Tibial artery (tissue), 4 donors: Measurements from ENCODE around the gene STK32C.

Source experiments
- DNase-seq, 2 donors: peaks; one replicate each; pipeline ENCODE4 v3.0.0-alpha.2; 2019
- H3K27ac ChIP-seq, 2 donors: fragments of 200-600 bp; sonication (generic) in 1 of 2; 1 replicate in 1 of 2; 2 replicates in 1 of 2; pipeline ENCODE4 v1.5.1; 2018 to 2019; ENCODE audit warnings: mild to moderate bottlenecking in 1 of 2
- H3K27me3 ChIP-seq, 2 donors: fragments of 200-600 bp; sonication (generic) in 1 of 2; one replicate each; pipeline versions ENCODE4 v1.5.1 to v1.6.0; 2016 to 2019
- H3K36me3 ChIP-seq, 3 donors: fragments of 200-600 bp; sonication (generic) in 2 of 3; one replicate each; pipeline ENCODE4 v1.5.1; 2016 to 2019; ENCODE audit warnings: mild to moderate bottlenecking in 2 of 3
- H3K4me1 ChIP-seq, 4 donors: fragments of 200-600 bp; sonication (generic) in 2 of 4; 1 replicate in 3 of 4; 2 replicates in 1 of 4; pipeline ENCODE4 v1.5.1; 2016 to 2019
- H3K4me3 ChIP-seq, 2 donors: fragments of 200-600 bp; sonication (generic) in 1 of 2; 1 replicate in 1 of 2; 2 replicates in 1 of 2; pipeline ENCODE4 v1.5.1; 2018 to 2019; ENCODE audit warnings: mild to moderate bottlenecking in 2 of 2
- H3K9me3 ChIP-seq, 3 donors: fragments of 200-600 bp; sonication (generic) in 1 of 3; one replicate each; pipeline ENCODE4 v1.5.1; 2016 to 2019
- intact Hi-C: fragments of 100-400 bp; cut with DNase I; formaldehyde crosslinking; loops from one replicate; pipeline ENCODE4 v1.15.0; 2023; ENCODE audit warnings: low total_unique reads
- TF ChIP-seq, protein P1 (sequence below), 2 experiments: fragments of 200-600 bp in 1 of 2; fragments of 450-650 bp in 1 of 2; IDR thresholded peaks; one replicate each; pipeline ENCODE4 v1.5.1; 2017 to 2019; ENCODE audit warnings: antibody characterized with exemption in 2 of 2, mild to moderate bottlenecking in 1 of 2, moderate library complexity in 1 of 2

STK32C gene

DNA sequence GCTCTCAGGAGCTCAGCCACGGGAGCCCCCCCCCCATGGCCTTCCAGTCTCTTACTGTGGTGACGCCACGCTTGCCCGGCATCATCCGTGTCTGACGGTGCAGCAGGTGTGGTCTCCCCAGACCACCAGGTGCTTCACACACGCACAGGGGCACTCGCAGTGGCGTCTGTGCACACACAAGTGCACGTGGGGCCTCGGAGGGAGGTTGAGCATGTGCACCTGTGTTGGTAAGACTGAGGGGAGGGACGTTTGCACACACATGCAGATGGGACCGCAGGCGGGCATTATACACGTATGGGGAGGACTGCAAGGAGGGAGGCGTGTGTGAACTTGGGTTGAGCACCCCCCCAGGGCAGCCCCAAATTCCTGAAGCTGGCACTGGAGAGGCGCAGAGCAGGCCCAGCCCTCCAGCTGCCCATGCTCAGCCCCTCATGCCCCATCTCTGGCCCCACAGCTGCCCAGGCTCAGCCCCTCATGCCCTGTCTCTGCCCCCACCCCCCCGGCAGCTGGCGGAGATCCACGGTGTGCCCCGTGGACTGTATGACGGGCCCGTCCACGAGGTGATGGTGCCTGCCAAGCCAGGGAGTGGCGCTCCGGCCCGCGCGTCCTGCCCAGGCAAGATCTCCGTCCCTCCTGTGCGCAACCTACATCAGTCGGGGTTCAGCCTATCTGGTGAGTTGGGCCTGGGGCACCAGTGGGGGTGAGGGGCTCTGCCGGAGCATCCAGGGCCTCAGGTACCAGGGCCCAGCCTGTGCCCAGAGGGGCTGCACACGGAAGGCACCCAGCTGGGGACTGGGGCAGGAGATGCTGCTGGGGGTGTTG, 104.3 kb downstream of the STK32C start:
- Histone ChIP-seq H3K4me3 (no peak overlapping the region), H3K27ac (no peak overlapping the region), H3K36me3 (peaks cover 0 to 10% (median 0%) of the 10 kb centered on the region in 3 donors), H3K4me1 (no peaks in the 10 kb centered on the region), H3K9me3 (no peaks in the 10 kb centered on the region), H3K27me3 (peaks cover 0 to 7% of the 10 kb centered on the region in 2 donors)
- TF ChIP-seq, protein P1, sequence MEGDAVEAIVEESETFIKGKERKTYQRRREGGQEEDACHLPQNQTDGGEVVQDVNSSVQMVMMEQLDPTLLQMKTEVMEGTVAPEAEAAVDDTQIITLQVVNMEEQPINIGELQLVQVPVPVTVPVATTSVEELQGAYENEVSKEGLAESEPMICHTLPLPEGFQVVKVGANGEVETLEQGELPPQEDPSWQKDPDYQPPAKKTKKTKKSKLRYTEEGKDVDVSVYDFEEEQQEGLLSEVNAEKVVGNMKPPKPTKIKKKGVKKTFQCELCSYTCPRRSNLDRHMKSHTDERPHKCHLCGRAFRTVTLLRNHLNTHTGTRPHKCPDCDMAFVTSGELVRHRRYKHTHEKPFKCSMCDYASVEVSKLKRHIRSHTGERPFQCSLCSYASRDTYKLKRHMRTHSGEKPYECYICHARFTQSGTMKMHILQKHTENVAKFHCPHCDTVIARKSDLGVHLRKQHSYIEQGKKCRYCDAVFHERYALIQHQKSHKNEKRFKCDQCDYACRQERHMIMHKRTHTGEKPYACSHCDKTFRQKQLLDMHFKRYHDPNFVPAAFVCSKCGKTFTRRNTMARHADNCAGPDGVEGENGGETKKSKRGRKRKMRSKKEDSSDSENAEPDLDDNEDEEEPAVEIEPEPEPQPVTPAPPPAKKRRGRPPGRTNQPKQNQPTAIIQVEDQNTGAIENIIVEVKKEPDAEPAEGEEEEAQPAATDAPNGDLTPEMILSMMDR (IDR thresholded peaks at IDR 0.05) = no peak
- DNase-seq = no peak
- intact Hi-C loops = no loop called here

DNA sequence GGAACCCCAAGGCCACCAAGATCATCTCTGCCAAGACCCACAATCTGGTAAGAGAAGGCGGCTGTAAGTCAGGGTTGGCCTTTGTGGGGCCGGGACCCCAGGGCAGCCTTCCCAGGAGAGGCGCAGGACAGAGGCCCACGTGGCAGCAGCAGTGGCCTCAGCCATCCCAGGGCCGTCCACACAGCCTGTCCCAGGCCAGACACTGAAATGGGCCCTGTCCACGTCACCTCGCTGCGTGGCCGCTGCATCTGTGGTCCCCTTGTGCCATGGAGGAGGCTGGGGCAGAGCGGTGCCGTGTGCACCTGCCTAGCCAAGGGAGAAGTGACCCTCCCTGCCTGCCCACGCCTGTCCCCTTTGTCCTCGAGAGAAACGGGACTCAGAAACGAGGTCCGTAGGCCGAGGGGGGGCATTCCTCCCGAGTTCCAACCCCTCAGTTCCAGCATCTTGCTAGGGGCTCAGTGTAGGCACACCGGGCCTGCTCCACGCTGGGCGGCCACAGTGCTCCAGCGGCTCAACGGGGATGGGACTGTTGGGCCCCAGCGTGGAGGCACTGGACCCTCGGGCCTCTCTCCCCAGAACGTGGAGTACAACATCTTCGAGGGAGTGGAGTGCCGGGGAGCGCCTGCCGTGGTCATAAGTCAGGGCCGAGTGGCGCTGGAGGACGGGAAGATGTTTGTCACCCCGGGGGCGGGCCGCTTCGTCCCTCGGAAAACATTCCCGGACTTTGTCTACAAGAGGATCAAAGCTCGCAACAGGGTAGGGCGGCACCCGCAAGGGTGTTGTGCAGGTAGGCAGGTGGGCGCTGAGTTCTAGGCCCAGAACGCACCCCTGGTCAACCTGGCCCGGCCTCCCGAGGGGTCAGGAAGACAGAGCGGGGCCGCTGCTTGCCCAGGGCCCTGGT, 105.4 kb downstream of the STK32C start:
- Histone ChIP-seq H3K36me3 (peaks cover 0 to 4% (median 0%) of the 10 kb centered on the region in 3 donors), H3K9me3 (no peaks in the 10 kb centered on the region), H3K4me1 (no peaks in the 10 kb centered on the region), H3K4me3 (no peak overlapping the region), H3K27me3 (peaks cover 0 to 17% of the 10 kb centered on the region in 2 donors), H3K27ac (no peak overlapping the region)
- intact Hi-C loops = no loop called here
- TF ChIP-seq, protein P1 (IDR thresholded peaks at IDR 0.05) = no peak
- DNase-seq = no peak

DNA sequence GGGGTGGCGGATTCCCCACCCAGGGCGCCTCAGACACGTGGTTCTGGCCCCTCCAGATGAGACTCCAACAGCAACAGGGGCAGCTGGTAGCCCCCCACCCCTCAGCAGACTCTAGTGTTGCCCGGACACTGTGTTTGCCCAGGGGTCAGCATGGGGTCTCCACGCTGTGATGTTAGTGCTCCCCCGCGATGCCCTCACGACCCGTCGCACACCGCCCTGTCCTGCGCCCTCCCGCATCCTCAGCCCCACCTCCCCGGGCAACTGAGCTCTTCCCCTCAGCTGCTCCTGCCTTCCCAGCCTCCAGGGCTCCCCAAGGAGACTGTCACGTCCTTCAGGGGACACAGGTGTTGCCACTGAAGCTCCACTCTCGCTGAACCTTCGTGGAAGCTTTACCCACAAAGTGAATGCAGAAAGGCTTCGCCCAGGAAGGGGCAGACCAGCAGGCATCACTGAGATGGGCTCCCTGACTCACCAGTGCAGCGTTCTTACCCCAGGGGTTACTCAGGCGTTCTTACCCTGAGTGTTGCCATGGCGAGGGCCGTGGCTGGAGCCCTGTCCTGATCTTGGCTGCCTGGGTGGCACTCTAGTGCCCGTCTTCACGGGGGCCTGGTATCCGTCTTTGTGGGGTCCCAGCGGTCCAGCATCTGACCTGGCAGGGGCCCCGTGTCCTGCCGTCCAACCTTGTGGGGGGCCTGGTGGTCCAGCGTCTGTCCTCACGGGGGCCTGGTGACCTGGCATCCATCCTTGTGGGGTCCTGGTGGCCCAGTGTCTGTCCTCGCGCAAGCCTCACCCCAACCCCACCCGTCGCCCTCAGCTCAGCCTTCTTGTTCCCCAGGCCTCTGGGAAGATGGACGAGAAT, 106.4 kb downstream of the STK32C start:
- TF ChIP-seq, protein P1 (IDR thresholded peaks at IDR 0.05) = no peak
- H3K27ac ChIP-seq = no peak overlapping the region
- intact Hi-C loops = no loop called here

DNA sequence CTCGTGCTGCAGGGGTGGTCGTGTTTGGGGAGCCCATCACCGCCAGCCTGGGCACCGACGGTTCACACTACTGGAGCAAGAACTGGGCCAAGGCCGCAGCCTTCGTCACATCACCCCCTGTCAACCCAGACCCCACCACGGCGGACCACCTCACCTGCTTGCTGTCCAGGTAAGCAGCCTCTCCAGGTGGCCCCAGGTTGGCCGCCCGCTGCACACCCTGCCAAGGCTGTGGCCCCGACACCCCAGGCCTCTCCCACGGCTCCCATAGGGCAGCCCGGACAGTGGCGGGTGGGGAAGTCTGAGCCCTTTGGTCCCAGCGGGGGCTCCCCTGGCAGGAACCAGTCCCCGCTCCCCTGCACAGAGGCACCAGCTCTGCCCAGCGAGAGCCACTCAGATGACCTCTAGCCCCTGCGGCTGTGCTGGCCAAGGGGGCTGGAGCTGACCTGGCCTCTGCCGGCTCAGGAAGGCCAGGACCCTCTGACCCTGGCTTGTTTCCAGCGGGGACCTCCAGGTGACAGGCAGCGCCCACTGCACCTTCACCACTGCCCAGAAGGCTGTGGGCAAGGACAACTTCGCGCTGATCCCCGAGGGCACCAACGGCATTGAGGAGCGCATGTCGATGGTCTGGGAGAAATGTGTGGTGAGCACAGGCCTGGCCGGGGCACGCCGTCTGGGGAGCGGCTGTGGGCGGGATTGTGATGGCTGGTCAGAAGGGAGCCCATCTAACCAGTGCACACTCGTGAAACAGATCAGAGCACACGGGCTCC, 107.2 kb downstream of the STK32C start:
- peaks cover 0 to 27% of the 10 kb centered on the region in 2 donors for H3K27me3 ChIP-seq
- H3K4me1 ChIP-seq = no peaks in the 10 kb centered on the region
- TF ChIP-seq, protein P1 (IDR thresholded peaks at IDR 0.05) = no peak
- H3K4me3 ChIP-seq = no peak overlapping the region
- H3K9me3 ChIP-seq = no peaks in the 10 kb centered on the region
- no peak overlapping the region for H3K27ac ChIP-seq
- no peaks in the 10 kb centered on the region for H3K36me3 ChIP-seq
- intact Hi-C loops = no loop called here
- peak in 1 of 2 donors; percentile 63 for DNase-seq

More for the DNA sequence above, 106.4 kb downstream of the STK32C start:
- Histone ChIP-seq H3K27me3 (peaks cover 0 to 24% of the 10 kb centered on the region in 2 donors), H3K4me3 (no peak overlapping the region), H3K9me3 (no peaks in the 10 kb centered on the region), H3K4me1 (no peaks in the 10 kb centered on the region), H3K36me3 (no peaks in the 10 kb centered on the region)
- peak in 1 of 2 donors; percentile 60 for DNase-seq
